Ishikawa (cell line): ENCODE data around the gene VTI1B.

Experiments
- CEBPB ChIP-seq: IDR thresholded peaks from 2 replicates; pipeline ENCODE4 v1.6.1; 2012
- CREB1 ChIP-seq: IDR thresholded peaks from 2 replicates; pipeline ENCODE4 v1.6.1; 2012; ENCODE audit warnings: low read depth
- EGR1 ChIP-seq: IDR thresholded peaks from 2 replicates; pipeline ENCODE4 v1.6.1; 2012
- EP300 ChIP-seq: IDR thresholded peaks from 2 replicates; pipeline ENCODE4 v1.6.1; 2012; ENCODE audit warnings: borderline replicate concordance
- FOXM1 ChIP-seq: IDR thresholded peaks from 2 replicates; pipeline ENCODE4 v1.6.1; 2012; ENCODE audit warnings: low read depth, borderline replicate concordance
- RAD21 ChIP-seq: IDR thresholded peaks from 2 replicates; pipeline ENCODE4 v1.6.1; 2012; ENCODE audit warnings: low read depth
- TEAD4 ChIP-seq: IDR thresholded peaks from 2 replicates; pipeline ENCODE4 v1.6.1; 2012
- TF ChIP-seq, protein P1 (sequence below): IDR thresholded peaks from 2 replicates; pipeline ENCODE4 v1.6.1; 2012
- TF ChIP-seq, protein P2 (sequence below): IDR thresholded peaks from 2 replicates; pipeline ENCODE4 v1.6.1; 2012; ENCODE audit warnings: low read depth, mild to moderate bottlenecking

DNA sequence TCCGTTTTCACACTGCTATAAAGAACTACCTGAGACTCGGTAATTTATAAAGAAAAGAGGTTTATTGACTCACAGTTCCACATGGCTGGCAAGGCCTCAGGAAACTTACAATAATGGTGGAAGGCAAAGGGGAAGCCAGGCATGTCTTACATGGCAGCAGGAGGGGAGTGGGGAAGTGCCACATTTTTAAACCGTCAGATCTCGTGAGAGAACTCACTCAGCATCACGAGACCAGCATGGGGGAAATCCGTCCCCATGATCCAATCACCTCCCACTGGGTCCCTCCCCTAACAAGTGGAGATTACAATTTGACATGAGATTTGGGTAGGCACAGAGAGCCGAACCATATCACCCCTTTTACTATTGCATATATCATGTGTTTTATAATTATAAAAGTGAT is 72.4 kb downstream of the VTI1B start:
- TF ChIP-seq RAD21 (no peak), TEAD4 (no peak), EGR1 (no peak), CEBPB (no peak), EP300 (no peak), CREB1 (no peak), FOXM1 (no peak)
- TF ChIP-seq, protein P1, sequence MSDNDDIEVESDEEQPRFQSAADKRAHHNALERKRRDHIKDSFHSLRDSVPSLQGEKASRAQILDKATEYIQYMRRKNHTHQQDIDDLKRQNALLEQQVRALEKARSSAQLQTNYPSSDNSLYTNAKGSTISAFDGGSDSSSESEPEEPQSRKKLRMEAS: no peak
- TF ChIP-seq, protein P2, sequence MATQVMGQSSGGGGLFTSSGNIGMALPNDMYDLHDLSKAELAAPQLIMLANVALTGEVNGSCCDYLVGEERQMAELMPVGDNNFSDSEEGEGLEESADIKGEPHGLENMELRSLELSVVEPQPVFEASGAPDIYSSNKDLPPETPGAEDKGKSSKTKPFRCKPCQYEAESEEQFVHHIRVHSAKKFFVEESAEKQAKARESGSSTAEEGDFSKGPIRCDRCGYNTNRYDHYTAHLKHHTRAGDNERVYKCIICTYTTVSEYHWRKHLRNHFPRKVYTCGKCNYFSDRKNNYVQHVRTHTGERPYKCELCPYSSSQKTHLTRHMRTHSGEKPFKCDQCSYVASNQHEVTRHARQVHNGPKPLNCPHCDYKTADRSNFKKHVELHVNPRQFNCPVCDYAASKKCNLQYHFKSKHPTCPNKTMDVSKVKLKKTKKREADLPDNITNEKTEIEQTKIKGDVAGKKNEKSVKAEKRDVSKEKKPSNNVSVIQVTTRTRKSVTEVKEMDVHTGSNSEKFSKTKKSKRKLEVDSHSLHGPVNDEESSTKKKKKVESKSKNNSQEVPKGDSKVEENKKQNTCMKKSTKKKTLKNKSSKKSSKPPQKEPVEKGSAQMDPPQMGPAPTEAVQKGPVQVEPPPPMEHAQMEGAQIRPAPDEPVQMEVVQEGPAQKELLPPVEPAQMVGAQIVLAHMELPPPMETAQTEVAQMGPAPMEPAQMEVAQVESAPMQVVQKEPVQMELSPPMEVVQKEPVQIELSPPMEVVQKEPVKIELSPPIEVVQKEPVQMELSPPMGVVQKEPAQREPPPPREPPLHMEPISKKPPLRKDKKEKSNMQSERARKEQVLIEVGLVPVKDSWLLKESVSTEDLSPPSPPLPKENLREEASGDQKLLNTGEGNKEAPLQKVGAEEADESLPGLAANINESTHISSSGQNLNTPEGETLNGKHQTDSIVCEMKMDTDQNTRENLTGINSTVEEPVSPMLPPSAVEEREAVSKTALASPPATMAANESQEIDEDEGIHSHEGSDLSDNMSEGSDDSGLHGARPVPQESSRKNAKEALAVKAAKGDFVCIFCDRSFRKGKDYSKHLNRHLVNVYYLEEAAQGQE: no peak
